Raji (cell line): ENCODE measurements around the gene RING1.

Source experiments
- POLR2A ChIP-seq: IDR thresholded peaks from 2 replicates; pipeline ENCODE4 v1.6.1; 2011; ENCODE audit warnings: low read depth, low read length, control low read depth; ENCODE audit not compliant: insufficient read depth

The RING1 gene

GRCh38 chr6:33169291-33170175, 38.8 kb upstream of the RING1 start:
- no peak for TF ChIP-seq POLR2A

- no peak for TF ChIP-seq POLR2A
These were observed 37.9 kb upstream of the RING1 start for GRCh38 chr6:33170176-33171015.

GRCh38 chr6:33171016-33171879, 37.1 kb upstream of the RING1 start:
- TF ChIP-seq POLR2A = no peak

GRCh38 chr6:33171880-33172687, 36.2 kb upstream of the RING1 start:
- no peak for TF ChIP-seq POLR2A

GRCh38 chr6:33172688-33173534, 35.4 kb upstream of the RING1 start:
- no peak for TF ChIP-seq POLR2A

GRCh38 chr6:33173535-33174180, 34.6 kb upstream of the RING1 start:
- TF ChIP-seq POLR2A = no peak

- no peak for TF ChIP-seq POLR2A
These were observed 33.5 kb upstream of the RING1 start for GRCh38 chr6:33174784-33175183.

- no peak for TF ChIP-seq POLR2A
These were observed 32.7 kb upstream of the RING1 start for GRCh38 chr6:33175436-33176069.

- TF ChIP-seq POLR2A = no peak
These were observed 31.4 kb upstream of the RING1 start for GRCh38 chr6:33176906-33177305.

GRCh38 chr6:33177552-33178446, 30.5 kb upstream of the RING1 start:
- no peak for TF ChIP-seq POLR2A

- TF ChIP-seq POLR2A = no peak
These were observed 29.4 kb upstream of the RING1 start for GRCh38 chr6:33178755-33179475.
